AML-193 (cell line): ENCODE data around the gene CDC20B.
"Not testable (repeated sequence)": the region's sequence is repeated elsewhere in the genome, so short reads cannot be mapped to it uniquely, and the experiment has no call there.

ENCODE experiments used
- DNase-seq, 2 experiments: peaks; one replicate each; lab custom pipeline; 2025; lab: John Stamatoyannopoulos, UW

Gene CDC20B

DNA sequence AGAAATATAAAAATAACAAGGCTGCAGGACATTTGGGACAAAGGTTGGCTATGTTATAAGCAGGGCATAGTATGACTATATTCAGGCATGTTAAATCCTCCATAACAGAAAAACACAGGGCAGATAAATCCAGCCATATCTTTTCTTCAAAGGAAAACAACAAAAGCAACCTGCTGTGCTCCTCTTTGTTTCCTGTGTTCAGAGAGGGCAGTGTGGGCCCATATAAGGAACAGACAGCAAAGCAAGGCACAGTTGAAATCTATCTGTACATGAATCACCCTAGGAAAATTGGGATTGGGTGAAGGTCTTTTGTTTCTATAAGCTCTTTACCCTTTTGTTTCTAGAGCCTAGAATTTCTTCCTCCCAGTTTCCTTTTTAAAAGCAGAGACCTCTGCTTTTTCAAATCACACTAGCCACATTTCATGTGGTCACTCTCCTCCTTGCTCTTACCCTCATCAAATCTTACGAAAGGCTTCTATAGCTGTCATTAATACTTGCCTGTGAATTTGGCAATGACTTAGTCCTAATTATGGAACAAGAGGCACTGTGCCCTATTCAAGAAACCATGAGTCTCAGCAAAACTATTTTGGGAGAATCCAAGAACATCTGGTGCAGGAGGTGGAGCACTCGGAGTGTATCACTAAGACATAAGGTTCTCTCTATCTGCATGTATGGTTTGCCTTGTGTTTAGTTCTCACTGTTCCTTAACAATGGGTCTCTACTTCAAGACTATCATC, 68.8 kb downstream of the CDC20B start:
- no peak for DNase-seq

DNA sequence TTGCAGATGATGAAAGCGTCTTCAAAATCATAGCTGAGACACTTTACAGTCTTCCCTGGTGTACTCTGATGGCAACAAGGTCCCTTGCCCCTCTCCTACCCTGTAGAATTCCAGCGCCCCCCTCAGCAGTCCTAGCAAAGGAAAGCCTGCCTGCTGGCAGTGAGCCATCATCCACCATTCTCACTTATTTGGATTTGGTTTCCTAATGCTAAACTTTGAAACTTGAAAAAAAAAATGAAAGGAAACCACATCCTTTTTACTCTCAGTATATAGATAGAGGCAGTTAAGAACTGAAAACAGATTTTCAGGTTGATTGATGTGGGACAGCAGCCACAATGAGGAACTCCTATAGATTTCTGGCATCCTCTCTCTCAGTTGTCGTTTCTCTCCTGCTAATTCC, 70.6 kb downstream of the CDC20B start, which contains the start of gene GZMA:
GZMA (plus strand) TSS at position 299 of the 400 bp plus-strand sequence; CDS start at position 336, 37 bp downstream.
- no peak for DNase-seq

DNA sequence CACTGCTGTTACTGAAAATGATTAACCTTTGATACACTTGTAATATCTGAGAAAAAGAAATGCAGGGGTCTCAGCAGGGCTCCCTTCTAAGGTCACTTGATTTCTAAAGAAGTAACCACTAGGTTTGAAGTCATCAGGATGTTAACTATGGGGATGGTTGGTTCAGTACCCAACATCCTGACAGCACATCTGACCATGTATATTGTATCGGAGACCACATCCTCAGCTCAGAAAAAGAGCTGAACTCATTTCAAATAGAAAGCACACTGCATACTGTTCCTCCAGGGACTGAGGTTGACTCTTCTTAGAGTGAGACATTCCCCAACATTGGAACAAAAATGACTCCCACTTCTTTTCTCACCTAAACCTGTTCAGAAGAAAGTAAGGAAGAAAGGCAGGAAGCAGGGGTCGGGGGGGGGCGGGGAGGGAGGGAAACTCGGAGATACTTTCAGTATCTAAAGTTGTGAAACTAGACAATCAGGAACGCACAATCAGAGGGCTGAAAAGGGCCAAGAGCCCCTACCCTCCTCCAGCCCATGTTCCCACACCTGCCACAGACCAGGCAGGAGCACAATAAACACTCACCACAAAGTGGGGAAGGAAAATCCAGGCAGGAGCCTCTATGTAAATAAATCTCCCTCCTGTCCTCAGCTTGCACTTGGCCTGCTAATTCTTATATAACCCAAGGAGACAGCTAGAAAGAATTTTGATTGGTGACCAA, 71.3 kb downstream of the CDC20B start:
- no peak for DNase-seq

DNA sequence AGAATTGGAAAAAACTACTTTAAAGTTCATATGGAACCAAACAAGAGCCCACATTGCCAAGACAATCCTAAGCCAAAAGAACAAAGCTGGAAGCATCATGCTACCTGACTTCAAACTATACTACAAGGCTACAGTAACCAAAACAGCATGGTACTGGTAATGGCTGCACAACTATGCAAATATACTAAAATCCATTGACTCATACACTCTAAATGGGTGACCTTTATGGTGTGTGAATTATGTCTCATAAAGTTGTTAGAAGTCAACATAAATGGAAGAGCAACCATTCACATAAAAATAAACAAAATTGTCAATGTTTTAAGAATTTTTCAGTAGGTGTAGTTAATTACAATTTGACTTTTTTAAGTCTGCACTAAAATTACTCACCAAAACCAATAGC, 71.8 kb downstream of the CDC20B start:
- not testable (repeated sequence) for DNase-seq

DNA sequence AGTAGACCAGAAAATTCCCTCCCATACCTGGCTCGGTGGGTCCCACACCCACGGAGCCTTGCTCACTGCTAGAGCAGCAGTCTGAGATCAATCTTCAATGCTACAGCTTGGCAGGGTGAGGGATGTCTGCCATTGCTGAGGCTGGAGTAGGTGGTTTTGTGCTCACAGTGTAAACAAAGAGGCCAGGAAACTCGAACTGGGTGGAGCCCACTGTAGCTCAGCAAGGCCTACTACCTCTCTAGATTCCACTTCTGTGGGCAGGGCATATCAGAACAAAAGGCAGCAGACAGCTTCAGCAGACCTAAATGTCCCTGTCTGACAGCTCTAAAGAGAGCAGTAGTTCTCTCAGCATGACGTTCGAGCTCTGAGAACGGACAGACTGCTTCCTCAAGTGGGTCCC, 76.1 kb downstream of the CDC20B start:
- no peak for DNase-seq

DNA sequence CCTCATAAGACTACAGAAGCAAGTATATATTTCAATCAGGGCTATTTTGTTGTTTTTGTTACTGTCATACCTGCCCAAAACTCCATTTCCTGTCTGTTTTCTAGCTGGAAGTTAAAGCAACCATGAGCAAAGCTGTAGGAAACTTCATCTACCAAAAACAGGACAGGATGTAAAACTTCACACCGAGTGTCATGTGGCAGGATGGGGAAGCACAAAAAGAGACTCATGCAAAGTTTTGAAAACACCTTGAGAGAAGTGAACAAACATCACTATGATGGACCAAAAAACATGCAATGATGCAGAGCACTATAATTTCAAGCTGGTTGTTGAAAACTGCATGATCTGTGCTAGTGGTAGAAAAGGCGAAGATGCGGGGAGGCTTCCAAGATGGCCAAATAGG, 76.8 kb downstream of the CDC20B start:
- no peak for DNase-seq

DNA sequence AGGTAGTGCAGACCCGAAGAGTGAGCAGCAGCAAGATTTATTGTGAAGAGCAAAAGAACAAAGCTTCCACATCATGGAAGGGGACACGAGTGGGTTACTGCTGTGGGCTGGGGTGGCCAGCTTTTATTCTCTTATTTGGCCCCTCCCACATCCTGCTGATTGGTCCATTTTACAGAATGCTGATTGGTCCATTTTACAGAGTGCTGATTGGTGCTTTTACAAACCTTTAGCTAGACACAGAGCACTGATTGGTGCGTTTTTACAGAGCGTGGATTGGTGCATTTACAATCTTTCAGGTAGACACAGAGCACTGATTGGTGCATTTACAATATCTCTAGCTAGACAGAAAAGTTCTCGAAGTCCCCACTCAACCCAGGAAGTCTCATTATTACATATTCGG, 82.0 kb downstream of the CDC20B start:
- not testable (repeated sequence) for DNase-seq

DNA sequence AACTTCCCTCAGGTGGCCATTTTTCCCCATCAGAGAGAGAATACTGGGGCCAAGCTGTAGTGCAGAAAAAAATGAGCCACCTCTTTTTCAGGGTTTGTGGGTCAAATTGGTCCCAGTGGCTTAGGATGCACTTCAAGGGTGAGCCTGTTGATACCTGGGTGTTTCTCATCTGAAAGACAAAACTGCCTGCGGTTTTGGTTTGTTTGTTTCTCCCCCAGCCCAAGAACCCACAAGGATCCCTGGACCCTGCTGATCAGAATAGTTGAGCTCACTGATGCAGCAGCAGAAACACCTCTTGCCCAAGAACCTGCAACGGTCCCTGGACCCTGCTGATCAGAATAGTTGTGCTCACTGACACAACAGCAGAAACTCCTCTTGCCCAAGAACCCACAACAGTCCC, 83.7 kb downstream of the CDC20B start:
- not testable (repeated sequence) for DNase-seq

DNA sequence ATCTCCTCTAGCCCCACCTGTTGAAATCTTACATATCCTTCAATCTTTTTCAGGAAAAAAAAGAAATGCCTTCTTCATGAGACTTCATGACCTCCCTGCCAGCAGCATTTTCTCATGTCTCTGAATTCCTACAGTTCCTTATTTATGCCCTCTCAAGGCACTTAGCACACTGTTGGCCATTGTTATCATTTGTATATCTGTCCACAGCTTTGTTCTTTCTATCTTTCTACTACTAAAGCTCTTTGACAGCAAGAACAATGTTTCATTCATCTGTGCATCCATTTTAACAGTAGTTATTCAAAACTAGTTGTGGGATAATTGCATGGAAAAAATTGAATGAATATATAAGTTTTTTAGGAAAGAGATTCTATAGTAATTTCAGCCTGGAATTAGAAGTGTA, 91.4 kb downstream of the CDC20B start:
- no peak for DNase-seq

DNA sequence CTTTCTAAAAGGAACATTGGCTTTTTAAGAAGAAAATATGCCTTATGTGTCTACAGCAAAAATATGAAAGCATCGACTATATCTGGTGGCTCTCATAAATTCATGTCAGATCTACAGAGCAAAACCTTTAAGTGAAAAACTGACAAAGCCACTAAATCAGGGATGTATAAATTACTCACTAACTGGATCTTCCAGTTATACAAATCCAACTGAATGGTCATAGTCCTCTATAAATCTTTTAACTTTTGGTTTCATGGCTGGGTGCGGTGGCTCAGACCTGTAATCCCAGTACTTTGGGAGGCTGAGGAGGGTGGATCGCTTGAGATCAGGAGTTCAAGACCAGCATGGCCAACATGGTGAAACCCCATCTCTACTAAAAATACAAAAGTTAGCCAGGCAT, 99.8 kb downstream of the CDC20B start:
- DNase-seq, result no peak

DNA sequence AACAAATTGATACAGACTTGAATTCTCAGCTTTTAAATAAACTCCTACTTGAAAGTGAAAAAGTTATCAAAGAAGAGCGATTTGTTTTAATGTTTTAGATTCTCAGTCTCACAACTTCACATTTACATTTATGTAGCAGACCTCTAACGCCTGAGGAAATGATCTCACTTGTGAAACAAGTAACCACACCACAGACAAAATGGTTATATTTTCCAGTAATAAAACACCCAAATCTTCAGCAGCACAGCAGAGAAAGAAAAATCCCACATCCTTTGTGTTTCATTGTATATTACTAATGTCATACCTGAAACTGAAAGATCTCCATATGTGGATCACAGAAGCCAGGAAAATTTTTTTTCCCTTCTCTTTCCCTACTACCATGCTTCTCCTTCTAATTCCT, 100.3 kb downstream of the CDC20B start:
- DNase-seq, result no peak

DNA sequence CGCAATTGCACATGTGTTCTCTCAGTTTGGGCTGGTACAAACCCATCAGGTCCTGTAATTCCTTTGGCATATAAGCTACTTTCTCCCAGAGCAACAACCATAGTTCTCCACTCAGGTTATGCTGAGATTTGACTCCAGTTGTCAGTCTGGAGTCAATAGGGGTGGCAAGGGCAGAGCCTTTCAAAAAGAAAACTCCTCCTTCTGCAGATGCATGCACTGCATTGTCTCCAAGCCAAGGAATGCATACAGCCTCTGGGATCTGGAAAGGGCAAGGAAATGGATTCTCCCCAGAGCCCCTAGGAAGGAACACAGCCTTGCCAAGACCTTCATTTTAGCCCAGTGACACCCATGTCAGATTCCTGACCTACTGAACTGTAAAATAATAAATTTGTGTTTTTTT, 101.6 kb downstream of the CDC20B start:
- no peak for DNase-seq

DNA sequence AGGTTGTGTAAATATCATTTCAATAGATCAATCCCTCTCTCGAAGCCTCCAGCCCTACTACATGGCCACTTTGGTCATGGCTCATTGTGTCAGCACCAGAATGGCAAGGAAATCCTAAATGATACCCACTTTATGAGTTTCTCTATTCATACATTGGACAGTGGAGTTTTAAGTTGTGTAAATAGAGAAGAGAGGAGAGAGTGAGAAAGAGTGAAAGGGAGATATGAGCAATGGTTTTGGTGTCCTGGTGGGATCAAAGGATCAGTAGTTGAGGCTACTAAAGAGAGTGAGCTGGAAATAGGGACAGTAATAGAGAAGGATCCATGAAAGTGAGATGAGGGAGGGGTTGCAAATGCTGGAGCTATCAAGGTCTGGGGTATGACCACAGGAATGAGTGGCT, 102.0 kb downstream of the CDC20B start:
- no peak for DNase-seq

DNA sequence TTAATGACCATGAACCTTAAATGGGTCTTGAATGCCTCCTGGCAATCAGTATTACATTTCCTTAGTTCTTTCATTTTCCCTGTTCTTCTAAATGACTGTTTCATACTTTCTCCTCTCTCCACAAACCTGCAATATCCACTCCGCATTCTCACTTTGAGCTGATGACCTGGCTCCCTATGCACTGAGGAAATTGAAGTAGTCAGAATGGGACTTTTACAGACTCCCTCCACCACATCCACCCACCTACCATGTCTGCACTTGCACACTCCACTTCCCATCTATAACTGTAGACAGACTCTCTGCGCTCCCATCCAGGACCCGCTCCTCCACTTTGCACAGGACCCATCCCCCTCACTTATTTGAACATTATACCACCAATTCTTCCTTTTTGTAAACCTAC, 106.7 kb downstream of the CDC20B start:
- no peak for DNase-seq

DNA sequence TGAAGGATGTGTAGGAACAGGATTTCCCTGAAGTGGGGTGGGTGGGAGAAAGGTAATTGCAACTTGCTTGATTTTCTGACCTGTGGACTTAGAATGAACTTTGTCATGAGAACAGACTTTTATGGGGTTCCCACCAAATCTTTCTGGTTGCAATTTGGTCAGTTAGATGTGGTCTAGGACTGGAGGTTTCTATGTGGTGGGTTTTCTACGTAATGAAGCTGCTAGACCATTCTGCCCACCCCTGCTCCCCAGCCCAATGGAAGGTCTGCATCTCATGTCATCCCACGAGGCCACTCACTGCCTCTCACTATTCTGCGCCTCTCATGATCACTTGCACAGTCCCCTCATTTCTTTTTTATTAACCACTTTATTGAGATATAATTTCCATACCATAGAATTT, 108.5 kb downstream of the CDC20B start:
- no peak for DNase-seq

DNA sequence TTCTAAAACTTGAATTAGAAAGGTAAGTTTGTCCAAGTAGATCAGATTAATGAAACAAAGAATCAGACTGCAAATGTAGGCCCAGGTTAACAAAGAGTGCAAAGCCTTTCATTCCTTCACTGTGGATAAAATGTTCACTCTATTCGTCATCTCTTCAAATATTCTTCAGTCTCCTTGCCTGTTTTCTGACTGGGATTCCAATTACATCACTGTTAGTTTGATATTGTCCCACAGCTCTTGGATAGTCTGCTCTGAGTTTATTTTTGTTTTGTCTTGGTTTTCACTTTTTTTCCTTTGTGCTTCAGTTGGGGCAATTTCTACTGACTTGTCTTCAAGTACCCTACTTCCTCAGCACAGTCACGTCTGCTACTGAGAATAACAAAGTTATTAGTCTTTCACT, 109.1 kb downstream of the CDC20B start:
- no peak for DNase-seq

DNA sequence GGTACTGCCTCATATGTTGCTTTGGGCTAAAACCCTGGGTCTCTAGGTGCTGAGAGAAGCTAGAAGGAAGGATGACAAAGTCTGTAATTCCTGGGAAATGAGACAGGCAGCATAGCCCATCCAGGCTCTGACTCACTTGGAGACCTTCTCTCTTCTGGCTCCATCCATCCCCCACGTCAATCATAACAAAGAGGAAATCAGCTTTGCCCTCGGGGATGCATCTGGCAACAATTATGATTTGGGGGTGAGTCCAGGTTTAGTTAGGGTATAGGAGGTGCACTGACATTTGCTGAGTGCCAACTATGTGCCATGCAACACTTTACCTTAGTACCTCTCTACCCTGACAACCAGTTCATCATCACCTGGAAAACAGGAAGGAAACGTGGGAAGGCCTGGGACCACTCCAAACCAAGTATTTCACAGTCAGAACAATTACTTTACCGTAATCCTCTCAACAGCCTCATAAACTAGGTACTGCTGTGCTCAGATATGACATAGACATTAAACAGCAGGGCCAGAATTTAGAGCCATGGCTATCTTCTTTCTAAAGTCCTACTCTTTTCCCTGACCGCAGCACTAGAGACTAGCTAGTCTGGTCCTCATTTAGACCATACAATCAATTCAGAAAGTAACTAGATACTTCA, 109.6 kb downstream of the CDC20B start:
- DNase-seq, result no peak
